Stimulated activated CD8-positive, alpha-beta memory T cell treated with anti-CD3 and anti-CD28 coated beads, Interleukin-2, amount 100 ng/mL, for 48 hours (primary cell): ENCODE data around the gene ENOX1.

Source experiments
- DNase-seq, 2 donors: peaks; one replicate each; pipeline ENCODE4 v3.0.0-alpha.2; 2020; ENCODE audit warnings: low read depth in 2 of 2

The ENOX1 gene

GRCh38 chr13:43251961-43252360 lies 534.8 kb downstream of the ENOX1 start:
- no peak for DNase-seq

- no peak for DNase-seq
These were observed 540.4 kb downstream of the ENOX1 start for GRCh38 chr13:43246382-43246781.

DNA sequence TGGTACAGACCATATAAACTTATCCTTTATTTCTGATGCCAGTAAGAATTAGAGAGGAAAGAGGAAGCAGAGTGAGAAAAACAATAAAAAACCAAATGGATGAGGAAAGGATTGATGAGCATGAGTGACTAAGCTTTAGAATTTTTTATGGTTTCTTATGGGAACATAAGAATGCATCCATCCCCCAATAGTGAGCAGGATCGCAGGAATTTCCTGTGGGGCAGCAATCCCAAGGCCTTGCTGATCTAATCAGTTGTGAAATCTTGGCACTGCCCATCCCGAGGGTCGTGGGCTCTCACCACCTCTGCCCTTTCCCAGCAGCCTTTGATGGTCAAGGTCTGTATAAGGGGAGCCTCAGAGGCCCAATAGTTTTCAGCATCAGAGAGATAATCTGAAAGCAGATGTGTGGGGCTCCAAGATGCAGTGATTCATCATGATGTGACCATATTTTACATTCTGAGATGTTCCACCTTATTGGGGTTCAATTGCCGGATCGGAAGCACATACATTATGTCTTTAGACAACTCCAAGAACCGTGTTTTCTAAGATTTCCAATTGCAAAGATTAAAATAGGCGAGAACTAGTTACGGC lies 541.3 kb downstream of the ENOX1 start:
- DNase-seq = no peak

DNA sequence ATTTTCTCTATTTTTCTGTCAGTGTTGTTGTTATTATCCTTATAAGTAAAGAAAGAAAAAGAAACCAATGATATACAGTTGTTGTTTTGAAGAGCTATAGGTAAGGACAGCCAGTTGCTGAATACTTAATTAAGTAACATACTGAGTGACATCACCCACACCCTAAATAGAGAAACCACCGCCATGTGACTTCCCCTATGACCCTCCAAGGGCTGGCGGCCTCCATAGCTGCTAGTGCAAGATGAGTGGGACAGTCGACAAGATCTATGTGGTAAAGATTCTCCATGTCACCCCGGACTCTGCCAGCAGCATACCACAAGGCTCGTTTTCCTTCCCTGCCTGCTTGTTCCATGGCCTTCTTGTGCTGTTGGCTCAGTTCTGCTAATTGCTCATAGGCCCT lies 542.3 kb downstream of the ENOX1 start:
- DNase-seq = no peak

DNA sequence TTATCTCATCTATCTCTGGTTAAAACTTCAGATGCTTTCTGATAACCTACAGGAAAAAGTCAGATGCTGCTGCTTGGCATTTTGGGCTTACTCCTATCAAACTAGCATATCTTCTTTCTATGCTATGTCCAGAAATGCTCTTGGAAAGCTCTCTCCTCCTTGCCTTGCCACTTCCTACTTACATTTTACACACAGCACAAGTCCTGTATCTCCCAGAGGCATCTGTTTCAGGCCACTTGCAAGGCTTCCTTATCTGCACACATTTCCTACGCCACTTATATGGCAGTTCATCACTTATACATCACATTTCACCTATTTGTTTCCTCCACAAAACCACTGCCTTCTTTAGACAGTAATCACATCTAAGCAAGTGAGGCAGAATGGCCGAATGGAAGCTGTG lies 543.1 kb downstream of the ENOX1 start:
- DNase-seq = no peak

DNA sequence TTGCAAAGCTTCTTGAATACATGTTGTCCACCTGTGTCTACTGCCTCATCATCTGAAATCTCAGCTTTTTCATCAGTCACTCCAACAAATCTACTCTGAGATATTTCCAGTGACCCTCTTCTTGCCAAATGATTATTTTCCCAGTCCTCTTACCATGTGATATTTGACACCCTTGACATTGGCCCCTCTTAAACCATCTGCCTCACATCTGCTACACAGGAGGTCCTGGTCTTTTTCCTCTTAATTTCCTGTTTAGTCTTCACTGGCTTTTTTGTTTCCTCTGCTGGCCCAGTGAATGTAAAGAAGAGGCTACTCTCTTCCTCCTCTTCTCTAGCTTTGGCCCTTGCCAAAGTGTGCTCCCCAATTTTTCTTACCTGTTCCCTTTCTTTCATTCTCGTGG lies 544.7 kb downstream of the ENOX1 start:
- no peak for DNase-seq

- DNase-seq = no peak
These were observed 546.5 kb downstream of the ENOX1 start for GRCh38 chr13:43240278-43240677.

DNA sequence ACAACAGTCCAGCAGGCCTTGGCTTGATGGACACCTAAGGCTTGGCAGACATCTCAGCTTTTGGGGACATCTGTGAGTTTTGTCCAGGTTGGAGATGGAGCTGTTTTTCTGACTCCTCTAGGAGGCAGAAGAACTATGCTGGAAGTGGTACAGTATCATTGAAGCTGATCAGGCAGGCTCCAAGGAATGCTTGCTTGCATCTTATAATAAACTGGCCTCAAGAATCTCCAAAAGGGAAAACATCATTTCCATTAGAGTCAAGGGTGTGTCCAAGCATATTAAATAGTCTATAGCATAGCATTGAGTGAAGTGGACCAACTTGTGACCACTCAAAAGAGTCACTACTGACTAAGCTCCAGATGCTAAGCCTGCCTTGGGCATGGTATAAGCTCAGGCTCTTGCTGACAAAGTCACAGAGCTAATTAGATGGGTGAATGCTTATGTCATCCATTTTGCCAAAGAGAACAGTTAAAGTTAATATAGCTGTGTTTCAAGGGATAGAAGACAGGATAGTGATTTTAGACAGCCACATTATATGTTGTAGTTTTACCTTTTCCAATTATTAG lies 547.4 kb downstream of the ENOX1 start:
- no peak for DNase-seq

- DNase-seq = no peak
These were observed 548.3 kb downstream of the ENOX1 start for GRCh38 chr13:43238341-43239083.

DNA sequence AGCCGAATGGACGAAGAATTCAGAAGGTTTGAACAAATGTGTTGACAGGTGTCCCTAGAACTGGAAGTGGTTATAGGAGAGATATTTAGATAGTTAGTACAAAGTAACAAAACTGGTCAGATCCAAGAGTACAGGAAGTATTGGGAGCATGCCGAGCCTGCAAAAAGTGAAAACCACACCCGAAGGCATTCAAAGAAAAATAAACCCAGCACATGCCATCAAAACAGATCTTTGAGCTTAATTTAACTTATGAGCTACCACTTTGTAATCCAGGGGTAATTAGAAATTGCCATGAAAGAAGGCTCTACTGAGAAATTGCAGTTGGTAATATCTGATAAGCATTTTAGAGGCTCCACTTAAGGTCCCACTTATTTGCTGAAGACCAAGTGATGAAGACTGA lies 549.2 kb downstream of the ENOX1 start:
- DNase-seq = no peak

GRCh38 chr13:43235028-43235427 lies 551.7 kb downstream of the ENOX1 start:
- DNase-seq = no peak

DNA sequence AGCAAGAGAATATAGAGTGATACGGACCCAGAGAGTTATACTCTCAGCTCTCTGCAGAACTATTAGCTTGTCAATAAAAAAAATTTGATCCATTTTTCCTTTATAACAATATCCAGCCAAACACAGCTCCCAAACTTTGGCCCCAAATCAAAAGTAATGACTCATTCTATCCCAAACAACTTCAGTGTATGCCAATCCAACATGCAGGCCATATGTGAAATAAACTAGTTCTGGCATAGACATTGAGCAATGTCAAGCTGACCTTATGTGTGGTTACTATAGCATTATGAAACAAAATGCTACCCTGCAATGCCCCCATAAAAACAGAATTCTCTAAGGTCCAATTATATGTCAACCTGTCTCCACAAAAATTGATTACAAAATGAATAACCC lies 553.9 kb downstream of the ENOX1 start:
- no peak for DNase-seq

GRCh38 chr13:43232144-43232872 lies 554.5 kb downstream of the ENOX1 start:
- DNase-seq = no peak

- DNase-seq = no peak
These were observed 555.8 kb downstream of the ENOX1 start for GRCh38 chr13:43230989-43231388.

GRCh38 chr13:43229506-43229905 lies 557.3 kb downstream of the ENOX1 start:
- DNase-seq = no peak

DNA sequence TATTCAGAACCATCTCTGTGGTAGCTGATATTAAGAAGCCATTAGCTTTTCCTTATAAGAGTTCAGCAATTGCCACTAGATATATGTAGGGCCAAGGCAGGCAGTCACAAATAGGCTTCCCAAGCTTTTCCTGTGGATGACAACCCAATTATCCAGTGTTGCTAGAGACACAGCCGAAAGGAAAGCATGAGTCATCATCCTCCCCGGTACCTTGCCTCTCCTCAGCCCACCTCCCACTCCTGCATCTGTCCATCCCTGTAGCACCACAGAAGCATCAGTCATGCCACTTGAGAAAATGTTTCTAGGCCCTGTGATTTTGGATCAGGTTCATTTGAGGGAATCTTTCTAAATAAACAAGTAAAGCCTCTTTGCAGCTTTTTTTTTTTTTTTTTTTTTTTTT lies 559.1 kb downstream of the ENOX1 start:
- no peak for DNase-seq

- no peak for DNase-seq
These were observed 563.6 kb downstream of the ENOX1 start for GRCh38 chr13:43223216-43223615.

DNA sequence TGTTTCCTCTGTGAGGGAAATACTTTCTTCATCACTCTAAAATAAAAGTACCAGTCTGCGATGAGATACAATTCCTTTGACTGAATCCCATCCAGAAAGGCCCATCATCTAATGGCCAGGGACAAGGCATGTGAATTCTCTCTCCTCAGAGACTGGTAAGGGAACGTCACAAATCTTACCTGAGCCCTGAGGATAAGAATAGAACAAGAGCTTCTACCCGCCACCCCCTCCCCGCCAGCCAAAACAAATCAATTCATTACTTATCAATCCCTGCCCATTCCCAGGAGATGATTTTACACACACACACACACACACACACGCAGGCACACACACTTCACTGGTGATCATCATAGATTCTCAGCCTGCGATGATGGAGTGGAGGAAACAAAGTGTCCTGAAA lies 564.7 kb downstream of the ENOX1 start:
- DNase-seq = no peak

DNA sequence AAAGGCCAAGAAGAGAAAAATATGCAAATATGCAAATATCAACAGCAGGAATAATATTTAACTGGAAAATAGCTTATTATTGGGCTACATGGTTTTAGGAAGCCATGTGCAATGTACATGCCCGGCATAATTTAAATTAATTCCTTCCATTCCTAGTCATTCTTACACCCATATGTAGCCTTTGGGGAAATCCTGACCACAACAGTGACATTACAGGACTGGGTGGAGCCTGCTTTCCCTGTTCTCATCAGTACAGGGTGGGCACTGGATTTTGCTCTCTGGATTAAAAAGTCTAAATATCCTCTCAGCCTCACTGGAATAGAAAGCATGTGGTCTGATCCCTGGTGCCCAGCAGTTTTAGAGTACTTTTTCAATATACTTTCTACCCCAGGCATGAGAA lies 565.2 kb downstream of the ENOX1 start:
- no peak for DNase-seq

DNA sequence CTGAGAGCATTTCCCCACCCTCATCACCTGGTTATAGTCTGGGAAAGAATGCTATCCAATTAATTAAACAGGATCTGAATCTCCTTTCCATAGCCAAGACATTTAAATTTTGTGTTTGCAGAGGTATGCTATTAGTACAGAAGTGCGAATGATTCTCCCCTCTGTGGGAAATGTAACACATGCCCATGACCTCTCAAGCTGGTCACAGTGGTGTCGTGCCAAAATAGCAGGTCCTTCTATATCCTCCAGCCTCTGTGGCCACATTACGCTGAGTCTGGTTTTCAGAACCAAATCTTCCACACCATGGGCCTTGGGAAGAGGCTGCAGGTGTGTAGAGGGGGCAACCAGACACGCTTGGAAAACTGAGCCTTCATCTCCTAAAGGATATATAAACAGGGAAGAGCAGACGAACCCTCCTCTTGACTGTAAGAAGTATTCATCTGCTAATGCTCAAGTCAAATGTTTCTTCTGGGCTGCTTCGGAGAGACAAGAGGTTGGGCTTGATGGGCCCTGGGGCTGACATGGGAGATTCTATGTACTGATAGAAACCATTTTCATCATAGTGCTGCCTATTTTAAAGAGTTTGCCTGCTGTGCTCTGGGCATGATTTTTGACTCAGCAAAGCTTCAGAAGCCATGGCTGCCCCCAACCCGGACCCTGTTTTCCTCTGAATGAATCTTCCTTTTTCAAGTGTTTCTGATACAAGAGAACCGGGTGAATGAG lies 565.7 kb downstream of the ENOX1 start:
- DNase-seq = no peak

GRCh38 chr13:43214124-43214523 lies 572.6 kb downstream of the ENOX1 start:
- no peak for DNase-seq

DNA sequence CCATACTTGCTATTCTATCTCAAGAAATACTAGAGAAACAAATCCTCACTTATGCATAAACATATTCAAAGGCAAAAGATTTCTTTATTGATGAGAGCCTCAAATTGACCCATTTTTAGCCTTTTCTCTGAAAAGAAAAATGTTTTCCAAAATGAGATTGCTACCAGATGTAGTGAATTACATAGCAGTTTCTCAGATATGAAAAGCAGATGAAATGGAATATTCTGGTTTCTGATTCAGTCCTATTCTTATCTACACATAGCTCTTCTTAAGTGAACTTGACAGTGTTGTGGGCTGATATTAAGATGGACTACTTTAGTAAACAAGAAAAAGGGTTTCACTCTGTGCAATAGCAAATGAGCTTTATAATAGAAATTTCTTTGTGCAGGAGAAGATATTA lies 579.9 kb downstream of the ENOX1 start:
- DNase-seq = no peak
